ENCODE results near the gene OSM.
"Not testable (repeated sequence)": the region's sequence is repeated elsewhere in the genome, so short reads cannot be mapped to it uniquely, and the experiment has no call there.

Gene OSM

GRCh38 chr22:30244066-30244465, 22.6 kb downstream of the OSM start:
- DNase-seq (ENCODE audit: low spot score), result no peak

GRCh38 chr22:30243661-30244060, 23.0 kb downstream of the OSM start:
- no peak for DNase-seq (ENCODE audit: low spot score)

- DNase-seq (ENCODE audit: low spot score), result no peak
These were observed 24.9 kb downstream of the OSM start for GRCh38 chr22:30241576-30242371.

- no peak for DNase-seq (ENCODE audit: low spot score)
These were observed 25.9 kb downstream of the OSM start for GRCh38 chr22:30240541-30241417.

- no peak for DNase-seq (ENCODE audit: low spot score)
These were observed 26.9 kb downstream of the OSM start for GRCh38 chr22:30239488-30240405.

- no peak for DNase-seq (ENCODE audit: low spot score)
These were observed 27.8 kb downstream of the OSM start for GRCh38 chr22:30238661-30239487.

- DNase-seq (ENCODE audit: low spot score), result no peak
These were observed 28.5 kb downstream of the OSM start for GRCh38 chr22:30238136-30238535.

GRCh38 chr22:30236875-30237274, 29.8 kb downstream of the OSM start:
- no peak for DNase-seq (ENCODE audit: low spot score)

- DNase-seq (ENCODE audit: low spot score), result no peak
These were observed 30.9 kb downstream of the OSM start for GRCh38 chr22:30235687-30236170.

- no peak for DNase-seq (ENCODE audit: low spot score)
These were observed 31.7 kb downstream of the OSM start for GRCh38 chr22:30234786-30235470.

GRCh38 chr22:30234325-30234724, 32.3 kb downstream of the OSM start:
- not testable (repeated sequence) for DNase-seq (ENCODE audit: low spot score)

- DNase-seq (ENCODE audit: low spot score), result no peak
These were observed 33.1 kb downstream of the OSM start for GRCh38 chr22:30233582-30233981.

- DNase-seq (ENCODE audit: low spot score), result no peak
These were observed 33.9 kb downstream of the OSM start for GRCh38 chr22:30232716-30233218.

GRCh38 chr22:30230787-30231461, 35.7 kb downstream of the OSM start:
- no peak for DNase-seq (ENCODE audit: low spot score)

- DNase-seq (ENCODE audit: low spot score), result no peak
These were observed 36.3 kb downstream of the OSM start for GRCh38 chr22:30230330-30230729.

- DNase-seq (ENCODE audit: low spot score), result no peak
These were observed 37.9 kb downstream of the OSM start for GRCh38 chr22:30228509-30229359.

- no peak for DNase-seq (ENCODE audit: low spot score)
These were observed 39.0 kb downstream of the OSM start for GRCh38 chr22:30227438-30228228.
